ENCODE results near the gene FLNA. TPM values are rescaled to one million over a fixed set of nuclear protein-coding genes. Genes with fewer than 3 reads are reported as not detected.

The FLNA gene
- 1,000 to 10,000 TPM; 1,074 to 1,251 TPM for total RNA-seq
- 609 TPM for polyA plus RNA-seq (2013, experiment 1 of 2)
- 609 TPM for polyA plus RNA-seq (2013, experiment 2 of 2)
- long read RNA-seq, experiment 1, full-length matches to known transcripts = 17 of 260 reads
- long read RNA-seq, experiment 1, partial matches to known transcripts = 220 of 260 reads
- long read RNA-seq, experiment 1, other reads (novel, unspliced or antisense) = 23 of 260 reads
- long read RNA-seq, experiment 2, full-length matches to known transcripts = 196 of 769 reads
- long read RNA-seq, experiment 2, partial matches to known transcripts = 503 of 769 reads
- long read RNA-seq, experiment 2, other reads (novel, unspliced or antisense) = 70 of 769 reads
- long read RNA-seq, experiment 3, full-length matches to known transcripts = 17 of 453 reads
- long read RNA-seq, experiment 3, partial matches to known transcripts = 407 of 453 reads
- long read RNA-seq, experiment 3, other reads (novel, unspliced or antisense) = 29 of 453 reads
- long read RNA-seq, experiment 4 = 0 reads

- H3K36me3 Mint-ChIP-seq (ENCODE audit: low read depth) = peaks cover 6% of the 10 kb centered on the region
- no peaks in the 10 kb centered on the region for H3K27me3 ChIP-seq (ENCODE audit: control insufficient read depth, insufficient read depth, low read length, poor library complexity, severe bottlenecking)
- H3K27ac ChIP-seq (ENCODE audit: low read depth, low read length) = no peak within 1 kb of the TSS
- H3K9me3 Mint-ChIP-seq = peaks cover 44% of the 10 kb centered on the region
- no peak within 1 kb of the TSS for H3K27ac Mint-ChIP-seq
- peak; percentile 23 for TF ChIP-seq CTCF (conservative IDR thresholded peaks at IDR 0.05)
- WGBS, 2 experiments (ENCODE audit: insufficient coverage in 1 of 2, insufficient read length in 1 of 2) = 9% methylated on average over 78 of the region's 95 CpGs; no CpG with 5 or more reads in 1 of the 2 experiments
- H3K4me1 Mint-ChIP-seq = no peaks in the 10 kb centered on the region
- peaks cover 9% of the 10 kb centered on the region for H3K36me3 ChIP-seq (ENCODE audit: control insufficient read depth, insufficient read depth, low read length)
- peaks cover 16% of the 10 kb centered on the region for H3K27me3 Mint-ChIP-seq (ENCODE audit: insufficient read depth)
- H3K9me3 ChIP-seq (ENCODE audit: control insufficient read depth, low read length) = no peaks in the 10 kb centered on the region
- H3K9ac ChIP-seq (ENCODE audit: extremely low read depth, low read length, poor library complexity, severe bottlenecking) = peak within 1 kb of the TSS; percentile 6
- H3K4me3 ChIP-seq (ENCODE audit: low read length) = peak within 1 kb of the TSS; percentile 77
- peak; percentile 83 for DNase-seq
- peak within 1 kb of the TSS; percentile 45 for H3K4me3 Mint-ChIP-seq
- H3K4me1 ChIP-seq (ENCODE audit: control insufficient read depth, insufficient read depth, low read length) = no peaks in the 10 kb centered on the region
These were observed at the start of gene FLNA for GRCh38 chrX:154374313-154375155. Gene FLNA (minus strand): TSS chrX:154374634. CDS start chrX:154371245, 3,389 bp downstream.

- H3K4me1 ChIP-seq (ENCODE audit: control insufficient read depth, insufficient read depth, low read length) = no peaks in the 10 kb centered on the region
- Mint-ChIP-seq H3K36me3 (ENCODE audit: low read depth) (peaks cover 2% of the 10 kb centered on the region), H3K9me3 (peaks cover 62% of the 10 kb centered on the region), H3K4me1 (no peaks in the 10 kb centered on the region), H3K4me3 (no peak overlapping the region), H3K27ac (no peak overlapping the region), H3K27me3 (ENCODE audit: insufficient read depth) (no peaks in the 10 kb centered on the region)
- H3K36me3 ChIP-seq (ENCODE audit: control insufficient read depth, insufficient read depth, low read length) = no peaks in the 10 kb centered on the region
- H3K27me3 ChIP-seq (ENCODE audit: control insufficient read depth, insufficient read depth, low read length, poor library complexity, severe bottlenecking) = no peaks in the 10 kb centered on the region
- no peak overlapping the region for H3K4me3 ChIP-seq (ENCODE audit: low read length)
- 91% methylated on average over 10 of the region's 10 CpGs; no CpG with 5 or more reads in 1 of the 2 experiments for whole genome bisulfite sequencing, 2 experiments (ENCODE audit: insufficient coverage in 1 of 2, insufficient read length in 1 of 2)
- DNase-seq = no peak
- no peak overlapping the region for H3K9ac ChIP-seq (ENCODE audit: extremely low read depth, low read length, poor library complexity, severe bottlenecking)
- TF ChIP-seq CTCF (conservative IDR thresholded peaks at IDR 0.05) = no peak
- no peak overlapping the region for H3K27ac ChIP-seq (ENCODE audit: low read depth, low read length)
- no peaks in the 10 kb centered on the region for H3K9me3 ChIP-seq (ENCODE audit: control insufficient read depth, low read length)
These were observed 45.9 kb upstream of the FLNA start for GRCh38 chrX:154420402-154420756.

- no peaks in the 10 kb centered on the region for H3K4me1 ChIP-seq (ENCODE audit: control insufficient read depth, insufficient read depth, low read length)
- Mint-ChIP-seq H3K27me3 (ENCODE audit: insufficient read depth) (no peaks in the 10 kb centered on the region), H3K9me3 (peaks cover 62% of the 10 kb centered on the region), H3K4me3 (no peak overlapping the region), H3K36me3 (ENCODE audit: low read depth) (peaks cover 5% of the 10 kb centered on the region), H3K4me1 (no peaks in the 10 kb centered on the region), H3K27ac (no peak overlapping the region)
- DNase-seq = no peak
- no peak overlapping the region for H3K4me3 ChIP-seq (ENCODE audit: low read length)
- no peaks in the 10 kb centered on the region for H3K9me3 ChIP-seq (ENCODE audit: control insufficient read depth, low read length)
- WGBS, 2 experiments (ENCODE audit: insufficient coverage in 1 of 2, insufficient read length in 1 of 2) = 94 to 100% methylated on average over 1 to 17 of the region's 19 CpGs
- H3K27me3 ChIP-seq (ENCODE audit: control insufficient read depth, insufficient read depth, low read length, poor library complexity, severe bottlenecking) = no peaks in the 10 kb centered on the region
- TF ChIP-seq CTCF (conservative IDR thresholded peaks at IDR 0.05) = no peak
- H3K9ac ChIP-seq (ENCODE audit: extremely low read depth, low read length, poor library complexity, severe bottlenecking) = no peak overlapping the region
- no peaks in the 10 kb centered on the region for H3K36me3 ChIP-seq (ENCODE audit: control insufficient read depth, insufficient read depth, low read length)
- no peak overlapping the region for H3K27ac ChIP-seq (ENCODE audit: low read depth, low read length)
These were observed 45.4 kb upstream of the FLNA start for GRCh38 chrX:154419688-154420401.
